Fibroblast of skin of left biceps (primary cell): ENCODE data around the gene CAPZA1.

ENCODE experiments used
- DNase-seq, 2 experiments: peaks; one replicate each; pipeline ENCODE4 v3.0.0-alpha.2; 2013; ENCODE audit warnings: low read depth in 2 of 2

CAPZA1 gene

DNA sequence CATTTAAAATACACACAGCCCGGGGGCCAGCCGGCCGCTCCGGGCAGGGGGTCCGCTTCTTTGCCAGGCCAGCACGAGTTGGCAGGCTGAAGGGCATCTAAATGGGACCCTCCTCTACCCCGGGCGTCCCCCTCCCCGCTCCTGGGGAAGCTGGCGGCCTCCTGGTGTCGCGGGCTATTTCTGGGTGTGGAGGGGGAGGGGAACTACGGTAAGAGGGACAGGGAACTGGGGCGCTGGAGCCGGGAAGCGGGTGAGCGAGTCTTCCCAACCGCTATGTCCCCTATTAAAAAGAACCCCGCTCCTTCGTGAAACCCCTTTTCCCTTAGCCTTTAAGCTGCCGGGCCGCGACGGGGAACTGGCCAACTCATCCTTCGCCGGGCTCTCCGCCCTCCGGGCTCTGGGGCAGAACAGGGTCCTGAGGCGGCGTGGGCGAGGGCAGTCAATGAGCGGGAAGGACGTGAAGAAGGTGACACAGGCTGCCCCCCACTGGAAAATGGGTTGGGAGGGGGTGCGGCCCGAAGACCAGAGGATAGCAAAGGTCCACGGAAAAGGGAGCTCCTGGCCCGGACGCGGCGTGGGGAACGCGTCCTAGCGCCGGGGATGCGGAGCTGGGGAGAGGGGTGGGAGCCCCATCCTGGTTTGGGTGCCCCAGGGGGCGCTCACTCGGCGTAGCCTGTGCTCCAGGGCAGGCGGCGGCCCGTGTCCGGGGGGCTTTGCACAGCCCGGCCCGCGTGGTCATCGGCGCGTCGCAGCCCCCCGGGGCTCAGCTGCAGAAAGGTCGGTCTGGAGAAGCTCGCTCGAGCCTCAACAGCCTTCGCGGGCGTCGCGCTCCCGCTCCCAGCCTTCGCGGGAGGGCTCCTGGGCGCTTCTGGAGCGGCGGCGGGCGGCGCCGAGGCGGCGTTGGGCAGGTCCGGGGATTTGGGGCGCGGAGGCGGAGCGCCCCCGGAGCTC, 95.0 kb downstream of the CAPZA1 start:
- DNase-seq: no peak

DNA sequence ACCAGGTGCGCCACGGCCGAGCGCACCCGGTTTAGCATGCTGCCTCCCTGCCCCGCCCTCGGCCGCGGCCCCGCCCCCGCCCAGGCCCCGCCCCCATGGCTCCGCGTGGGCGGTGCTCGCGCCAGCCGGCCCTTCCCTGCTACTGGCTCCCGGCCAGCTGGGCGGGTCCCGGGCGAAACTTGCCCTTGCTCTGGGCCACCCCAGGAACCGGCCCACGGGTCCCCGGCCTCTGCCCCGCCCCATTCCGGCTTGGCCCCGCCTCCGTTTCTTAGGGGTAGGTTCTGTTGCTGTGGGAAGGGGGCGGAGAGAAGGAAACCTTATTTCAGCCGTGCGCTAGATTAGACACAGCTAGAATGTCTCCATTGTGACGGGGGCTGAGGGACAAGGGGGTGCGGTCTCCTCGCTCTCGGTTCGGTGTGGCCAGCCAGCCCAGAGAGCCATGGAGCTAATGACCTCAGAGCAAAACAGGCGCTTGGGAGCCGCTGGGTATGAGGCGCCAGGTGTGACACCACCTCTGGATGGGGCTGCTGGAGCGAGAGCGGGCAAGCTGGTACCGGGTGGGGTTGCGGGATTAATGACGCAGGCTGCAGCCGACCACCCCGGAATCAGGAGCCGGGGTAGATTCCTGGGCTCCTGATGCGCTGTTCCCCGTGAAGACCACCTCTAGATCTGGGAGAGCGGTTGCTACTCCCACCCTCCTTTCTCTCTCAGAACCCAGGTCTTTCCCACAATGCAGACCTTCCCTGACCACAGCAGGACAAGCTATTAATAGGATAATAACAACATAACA, 95.8 kb downstream of the CAPZA1 start, which contains the start of gene PPM1J:
TSS of gene PPM1J (minus strand) at position 69 of the 790 bp plus-strand sequence. CDS start at position 38, 31 bp downstream.
- peak; percentile 66 to 69 for DNase-seq

DNA sequence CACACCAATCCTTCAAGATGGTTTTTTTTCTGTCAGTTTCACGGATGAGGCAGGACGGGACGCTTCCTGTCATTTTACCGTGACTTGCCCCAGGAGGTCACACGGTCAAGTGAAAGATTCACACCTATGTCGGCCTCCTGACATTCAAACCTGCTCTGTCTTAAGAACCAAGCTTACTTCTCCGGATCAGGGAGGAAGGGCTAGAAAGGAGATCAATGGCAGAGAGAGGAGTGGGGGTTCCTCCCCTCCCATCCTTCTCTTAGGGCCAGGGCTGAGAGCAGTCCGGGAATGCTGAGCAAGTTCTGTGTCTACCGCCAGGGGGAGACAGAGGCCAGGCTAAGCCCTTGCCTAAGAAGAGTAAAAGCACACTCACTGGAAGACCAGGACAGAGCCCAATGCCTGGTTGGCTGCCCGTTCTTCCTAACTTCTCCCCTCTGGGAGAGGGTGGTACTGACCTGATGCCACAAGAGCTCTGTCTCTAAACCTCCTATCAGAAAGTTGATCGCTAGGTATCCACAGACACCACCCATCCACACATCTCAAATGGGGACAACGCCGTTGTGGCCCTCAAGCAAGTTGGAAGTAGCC, 96.6 kb downstream of the CAPZA1 start:
- peak; percentile 62 to 64 for DNase-seq

DNA sequence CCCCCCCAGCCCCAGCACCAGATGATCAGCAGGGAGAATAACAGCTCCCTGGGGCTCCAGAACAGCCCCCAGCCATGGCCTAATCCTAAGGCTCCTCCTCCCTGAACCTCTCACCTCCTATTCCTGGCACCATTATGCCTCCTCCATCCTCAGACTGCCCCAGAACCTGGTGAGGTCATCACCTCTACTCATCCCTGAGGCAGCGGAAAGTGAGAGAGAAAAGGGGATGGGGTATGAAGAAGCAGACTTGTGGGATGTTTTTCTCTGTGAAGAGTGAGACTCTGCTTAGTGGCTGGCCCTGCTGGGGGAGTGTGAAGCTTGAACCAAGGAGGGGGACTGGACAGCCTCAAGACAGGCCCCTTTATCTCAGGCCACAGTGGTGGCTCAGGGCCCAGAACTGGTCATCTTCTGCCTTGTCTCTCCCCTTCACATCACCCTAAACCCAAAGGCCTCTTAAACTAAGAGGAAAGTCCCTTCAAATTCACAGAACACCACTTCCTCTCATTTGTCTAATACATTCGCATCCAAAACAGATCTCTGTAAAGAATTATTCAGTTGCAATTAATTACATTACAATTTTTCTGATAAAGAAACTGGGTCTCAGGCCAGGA, 97.7 kb downstream of the CAPZA1 start:
- DNase-seq: no peak

DNA sequence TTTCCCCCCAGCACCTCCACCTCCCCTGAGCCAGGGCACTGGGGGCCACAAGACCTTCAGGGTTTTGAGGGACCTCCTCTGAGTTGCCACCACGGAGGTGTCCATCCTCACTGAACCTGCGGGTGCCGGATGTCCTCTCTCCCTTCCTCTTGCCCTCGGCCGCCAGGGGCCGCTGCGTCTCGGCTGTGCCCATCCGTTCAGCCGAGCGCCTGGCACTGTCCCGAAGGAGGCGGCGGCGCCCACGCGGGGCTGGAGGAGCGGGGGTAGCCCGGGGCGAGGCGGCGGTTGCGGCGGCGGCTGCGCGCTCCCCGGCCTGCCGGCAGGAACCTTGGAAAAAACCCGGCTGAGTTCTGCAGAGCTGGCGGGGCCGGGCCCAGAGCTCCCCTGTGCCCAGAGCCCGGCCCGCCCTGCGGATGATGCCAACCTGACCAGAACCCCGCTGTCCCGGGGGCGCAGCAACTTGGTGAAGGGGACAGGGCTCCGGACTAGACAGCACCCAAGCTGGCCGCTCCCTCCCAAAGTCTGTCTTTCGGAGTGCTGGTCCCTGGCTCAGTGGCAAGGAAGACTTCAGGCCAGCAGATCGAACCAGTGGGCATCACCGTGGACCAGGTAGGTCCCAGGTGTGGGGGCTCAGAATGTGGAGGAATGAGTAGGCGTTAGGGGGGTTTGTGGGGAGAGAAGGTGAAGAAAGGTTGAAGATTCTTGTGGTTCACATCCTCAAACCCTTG, 99.2 kb downstream of the CAPZA1 start:
- DNase-seq: no peak

DNA sequence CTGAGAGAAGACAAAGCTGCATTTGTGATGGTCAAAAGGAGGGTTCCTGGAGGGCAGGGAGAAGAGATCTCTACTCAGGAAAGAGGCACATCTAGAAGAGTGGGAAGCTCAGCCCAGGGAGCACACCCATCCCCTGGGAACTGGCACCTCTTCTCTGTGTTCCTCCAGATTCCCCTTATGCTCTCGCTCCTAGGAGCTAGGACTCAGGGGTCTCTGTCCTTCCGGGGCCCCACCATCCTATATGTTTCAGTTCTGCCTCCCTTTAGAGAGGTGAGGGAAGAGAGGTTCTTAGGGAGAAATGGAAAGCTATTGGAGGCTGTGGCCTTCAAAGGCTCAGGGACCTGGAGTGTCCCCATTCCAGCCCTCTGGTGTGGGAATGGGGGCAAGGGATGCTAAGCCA, 100.1 kb downstream of the CAPZA1 start:
- DNase-seq: no peak

DNA sequence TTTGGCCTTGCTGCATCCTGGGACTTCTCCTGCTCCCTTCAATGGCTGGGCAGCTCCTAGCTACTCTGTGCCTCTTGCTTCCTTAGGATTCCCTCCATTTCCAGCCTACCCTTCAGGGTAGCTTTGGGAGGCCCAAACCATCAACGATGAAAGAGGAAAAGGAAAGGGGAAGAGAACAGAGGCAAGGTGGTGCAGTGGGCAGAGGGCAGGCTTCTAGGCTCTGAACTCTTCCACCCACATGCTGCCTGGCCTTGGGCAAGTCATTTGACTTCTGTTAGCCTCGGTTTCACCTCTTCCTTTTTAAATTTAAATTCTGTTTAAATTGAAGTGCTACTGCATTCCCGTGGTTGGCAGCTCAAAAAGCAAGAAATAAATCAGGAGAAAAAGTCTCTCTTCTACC, 101.2 kb downstream of the CAPZA1 start:
- no peak for DNase-seq
